Stomach smooth muscle (tissue), 2 donors: Measurements from ENCODE around the gene STAM2.

Experiments
- H3K27ac ChIP-seq: one replicate; pipeline ENCODE4 v1.7.0; 2013; ENCODE audit warnings: mild to moderate bottlenecking, low read length, inconsistent platforms
- H3K27me3 ChIP-seq, 2 donors: one replicate each; pipeline ENCODE4 v1.7.0; 2013; ENCODE audit warnings: low read length in 2 of 2; ENCODE audit not compliant: insufficient read depth in 2 of 2, control insufficient read depth in 1 of 2
- H3K36me3 ChIP-seq, 2 donors: one replicate each; pipeline ENCODE4 v1.7.0; 2013; ENCODE audit warnings: low read length in 2 of 2; ENCODE audit not compliant: control insufficient read depth in 2 of 2, insufficient read depth in 2 of 2
- H3K4me1 ChIP-seq: one replicate; pipeline ENCODE4 v1.7.0; 2013; ENCODE audit warnings: low read length; ENCODE audit not compliant: control insufficient read depth, insufficient read depth
- H3K4me3 ChIP-seq, 2 donors: one replicate each; pipeline ENCODE4 v1.7.0; 2013; ENCODE audit warnings: low read length in 2 of 2
- H3K9ac ChIP-seq, 2 donors: one replicate each; pipeline ENCODE4 v1.7.0; 2013; ENCODE audit warnings: low read length in 2 of 2, mild to moderate bottlenecking in 1 of 2
- H3K9me3 ChIP-seq, 2 donors: one replicate each; pipeline ENCODE4 v1.7.0; 2013; ENCODE audit warnings: low read length in 2 of 2; ENCODE audit not compliant: control insufficient read depth in 2 of 2
- donor health status: healthy.
- donor health status: Pancreatic carcinoma.

The STAM2 gene

GRCh38 chr2:152175368-152176112 is at the start of gene STAM2:
Gene STAM2 (minus strand): TSS chr2:152175763. CDS start chr2:152175642, 121 bp downstream.
- Histone ChIP-seq H3K27ac (peak within 1 kb of the TSS; percentile 97), H3K36me3 (no peaks in the 10 kb centered on the region), H3K27me3 (no peaks in the 10 kb centered on the region), H3K4me3 (peak within 1 kb of the TSS; percentile 86 to 97), H3K9me3 (no peaks in the 10 kb centered on the region), H3K9ac (peak within 1 kb of the TSS; percentile 98 to 99), H3K4me1 (peaks cover 14% of the 10 kb centered on the region)

- Histone ChIP-seq H3K36me3 (no peaks in the 10 kb centered on the region), H3K4me1 (peaks cover 9% of the 10 kb centered on the region), H3K27ac (no peak overlapping the region), H3K4me3 (no peak overlapping the region), H3K9me3 (no peaks in the 10 kb centered on the region), H3K27me3 (no peaks in the 10 kb centered on the region), H3K9ac (no peak overlapping the region)
These were observed 48.4 kb upstream of the STAM2 start for GRCh38 chr2:152223977-152224376.

- no peak overlapping the region for H3K27ac ChIP-seq
- no peak overlapping the region for H3K4me3 ChIP-seq
- H3K9ac ChIP-seq, result no peak overlapping the region
- H3K36me3 ChIP-seq, result no peaks in the 10 kb centered on the region
- no peaks in the 10 kb centered on the region for H3K27me3 ChIP-seq
- no peaks in the 10 kb centered on the region for H3K9me3 ChIP-seq
- H3K4me1 ChIP-seq, result peaks cover 9% of the 10 kb centered on the region
These were observed 47.5 kb upstream of the STAM2 start for GRCh38 chr2:152222975-152223637.

GRCh38 chr2:152221839-152222238 is 46.3 kb upstream of the STAM2 start:
- Histone ChIP-seq H3K27ac (no peak overlapping the region), H3K27me3 (no peaks in the 10 kb centered on the region), H3K36me3 (no peaks in the 10 kb centered on the region), H3K4me1 (peaks cover 9% of the 10 kb centered on the region), H3K9me3 (no peaks in the 10 kb centered on the region), H3K9ac (no peak overlapping the region), H3K4me3 (no peak overlapping the region)

- Histone ChIP-seq H3K9me3 (no peaks in the 10 kb centered on the region), H3K4me3 (no peak overlapping the region), H3K27ac (no peak overlapping the region), H3K36me3 (no peaks in the 10 kb centered on the region), H3K4me1 (peaks cover 9% of the 10 kb centered on the region), H3K27me3 (no peaks in the 10 kb centered on the region), H3K9ac (no peak overlapping the region)
These were observed 43.7 kb upstream of the STAM2 start for GRCh38 chr2:152219077-152219828.

GRCh38 chr2:152201466-152201830 is 25.9 kb upstream of the STAM2 start:
- Histone ChIP-seq H3K4me1 (no peaks in the 10 kb centered on the region), H3K9me3 (no peaks in the 10 kb centered on the region), H3K9ac (no peak overlapping the region), H3K4me3 (no peak overlapping the region), H3K27me3 (no peaks in the 10 kb centered on the region), H3K27ac (no peak overlapping the region), H3K36me3 (no peaks in the 10 kb centered on the region)

- Histone ChIP-seq H3K9me3 (no peaks in the 10 kb centered on the region), H3K36me3 (no peaks in the 10 kb centered on the region), H3K9ac (no peak overlapping the region), H3K27ac (no peak overlapping the region), H3K4me1 (no peaks in the 10 kb centered on the region), H3K4me3 (peak overlapping the region in 1 of 2 donors; percentile 23), H3K27me3 (no peaks in the 10 kb centered on the region)
These were observed 25.3 kb upstream of the STAM2 start for GRCh38 chr2:152200565-152201465.

- Histone ChIP-seq H3K36me3 (no peaks in the 10 kb centered on the region), H3K4me3 (no peak overlapping the region), H3K27ac (no peak overlapping the region), H3K9ac (no peak overlapping the region), H3K9me3 (no peaks in the 10 kb centered on the region), H3K27me3 (no peaks in the 10 kb centered on the region), H3K4me1 (no peaks in the 10 kb centered on the region)
These were observed 24.5 kb upstream of the STAM2 start for GRCh38 chr2:152200101-152200500.

- no peak overlapping the region for H3K4me3 ChIP-seq
- no peaks in the 10 kb centered on the region for H3K9me3 ChIP-seq
- no peaks in the 10 kb centered on the region for H3K4me1 ChIP-seq
- no peak overlapping the region for H3K9ac ChIP-seq
- no peaks in the 10 kb centered on the region for H3K27me3 ChIP-seq
- no peaks in the 10 kb centered on the region for H3K36me3 ChIP-seq
- no peak overlapping the region for H3K27ac ChIP-seq
These were observed 22.9 kb upstream of the STAM2 start for GRCh38 chr2:152198499-152198898.
